ENCODE measurements around the gene MB21D2.

Gene MB21D2

GRCh38 chr3:192843119-192843518 lies 74.5 kb downstream of the MB21D2 start:
- H3K4me3 ChIP-seq (ENCODE audit: low read depth, low read length) = no peak overlapping the region
- TF ChIP-seq CTCF (IDR thresholded peaks at IDR 0.05; ENCODE audit: low read depth, low read length) = no peak

GRCh38 chr3:192842711-192843110 lies 74.9 kb downstream of the MB21D2 start:
- TF ChIP-seq CTCF (IDR thresholded peaks at IDR 0.05; ENCODE audit: low read depth, low read length) = no peak
- no peak overlapping the region for H3K4me3 ChIP-seq (ENCODE audit: low read depth, low read length)

GRCh38 chr3:192842138-192842537 lies 75.5 kb downstream of the MB21D2 start:
- H3K4me3 ChIP-seq (ENCODE audit: low read depth, low read length) = no peak overlapping the region
- TF ChIP-seq CTCF (IDR thresholded peaks at IDR 0.05; ENCODE audit: low read depth, low read length) = no peak

DNA sequence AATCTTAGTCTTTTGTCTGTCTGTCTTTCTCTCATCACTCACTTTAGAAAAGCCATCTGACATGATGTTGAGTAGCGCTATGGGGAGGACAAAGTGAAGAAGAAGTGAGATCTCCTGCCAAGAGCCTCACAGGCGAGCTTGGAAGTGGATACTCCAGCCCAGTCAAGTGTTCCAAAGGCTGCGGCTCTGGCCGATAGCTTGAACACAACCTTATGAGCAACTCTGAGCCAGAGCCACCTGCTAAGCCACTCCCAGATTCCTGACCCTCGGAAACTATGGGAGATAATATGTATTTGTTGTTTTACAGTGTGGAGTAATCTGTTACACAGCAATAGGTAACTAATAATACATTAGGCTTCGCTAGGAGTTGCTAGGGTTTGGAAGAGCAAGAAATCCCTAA lies 76.2 kb downstream of the MB21D2 start:
- no peak for TF ChIP-seq CTCF (IDR thresholded peaks at IDR 0.05; ENCODE audit: low read depth, low read length)
- H3K4me3 ChIP-seq (ENCODE audit: low read depth, low read length) = no peak overlapping the region

GRCh38 chr3:192840143-192840836 lies 77.4 kb downstream of the MB21D2 start:
- TF ChIP-seq CTCF (IDR thresholded peaks at IDR 0.05; ENCODE audit: low read depth, low read length) = no peak
- H3K4me3 ChIP-seq (ENCODE audit: low read depth, low read length) = no peak overlapping the region

DNA sequence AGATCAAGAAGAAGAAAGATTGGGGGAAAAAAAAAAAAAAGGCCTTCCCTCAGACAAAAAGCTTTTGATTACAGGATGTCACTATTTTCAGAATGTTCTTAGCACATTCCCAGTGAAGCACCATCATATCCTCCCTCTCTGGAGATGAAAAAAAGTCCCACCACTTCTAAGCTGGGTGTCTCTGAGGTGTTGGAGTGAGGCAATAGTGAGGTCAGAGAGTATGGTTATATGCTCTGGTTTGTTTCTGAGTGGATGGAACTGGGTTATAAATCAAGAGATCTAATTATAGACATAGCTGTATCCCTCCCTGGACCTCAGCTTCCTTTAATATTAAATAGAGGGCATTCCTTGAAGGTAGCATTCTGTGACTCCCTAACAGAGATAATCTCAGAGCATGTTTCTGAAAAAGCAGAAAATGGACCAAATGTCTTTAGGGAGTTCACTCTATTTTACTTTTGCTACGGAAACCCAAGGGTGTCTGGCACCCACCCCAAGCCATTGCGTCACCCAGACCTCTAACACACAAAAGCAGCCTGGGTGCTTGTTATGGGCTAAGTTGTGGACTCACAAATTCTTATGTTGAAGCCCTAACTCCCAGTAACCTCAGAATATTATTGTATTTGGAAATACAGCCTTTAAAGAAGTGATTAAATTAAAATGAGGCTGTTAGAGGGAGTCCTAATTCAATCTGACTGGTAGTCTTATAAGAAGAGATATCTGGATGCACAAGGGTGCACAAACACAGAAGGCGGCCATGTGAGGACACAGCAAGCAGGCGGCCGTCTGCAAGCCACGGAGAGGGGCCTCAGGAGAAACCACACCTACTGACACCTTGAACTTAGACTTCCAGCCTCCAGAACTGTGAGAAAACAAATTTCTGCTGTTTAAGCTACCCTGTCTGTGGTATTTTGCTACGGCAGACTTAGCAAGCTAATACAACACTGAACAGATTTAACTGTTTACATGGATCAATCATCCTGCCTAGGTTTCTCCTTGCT lies 81.5 kb downstream of the MB21D2 start:
- no peak overlapping the region for H3K4me3 ChIP-seq (ENCODE audit: low read depth, low read length)
- TF ChIP-seq CTCF (IDR thresholded peaks at IDR 0.05; ENCODE audit: low read depth, low read length) = no peak

DNA sequence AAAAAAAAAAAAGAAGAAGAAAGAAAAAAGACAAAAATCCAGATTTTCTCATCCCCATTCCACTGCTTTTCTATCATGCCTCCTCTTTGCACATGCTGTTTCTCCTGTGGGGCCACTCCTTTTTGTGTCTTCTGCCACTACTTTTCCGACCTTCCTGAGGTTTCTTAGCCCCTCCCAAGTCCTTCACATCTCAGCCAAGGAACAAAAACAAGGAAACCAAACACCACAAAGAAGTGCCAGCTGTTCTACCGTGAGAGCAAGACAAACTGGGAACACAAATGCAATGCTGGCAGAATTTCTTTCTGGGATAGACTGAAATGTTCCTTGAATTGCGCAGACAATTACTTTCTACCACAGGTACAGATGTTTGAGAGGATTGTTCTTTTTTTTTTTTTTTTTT lies 83.2 kb downstream of the MB21D2 start:
- no peak overlapping the region for H3K4me3 ChIP-seq (ENCODE audit: low read depth, low read length)
- no peak for TF ChIP-seq CTCF (IDR thresholded peaks at IDR 0.05; ENCODE audit: low read depth, low read length)
